ENCODE results near the gene ARSJ. TPM values are rescaled to one million over a fixed set of nuclear protein-coding genes. Genes with fewer than 3 reads are reported as not detected.

Gene ARSJ
- total RNA-seq, 1 experiment from 2014 or later: 4.6 TPM

DNA sequence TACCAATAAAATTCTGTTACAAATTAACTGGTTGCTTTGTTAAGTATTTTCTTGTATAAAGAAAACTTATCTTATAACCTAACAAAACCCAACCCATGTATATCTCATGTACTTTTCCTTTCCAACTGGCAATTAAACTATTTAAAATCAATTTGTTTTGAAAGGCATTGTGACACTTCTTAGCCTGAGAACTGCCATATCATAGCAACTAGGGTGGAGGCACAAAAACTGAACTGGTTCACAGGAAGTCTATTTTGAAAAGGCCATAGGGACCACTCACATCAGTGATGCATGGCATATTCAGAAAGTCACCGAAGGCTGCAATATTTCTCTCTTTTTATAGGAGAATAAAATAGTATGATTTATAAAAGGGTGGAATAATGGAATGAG, 40.5 kb upstream of the ARSJ start:
- TF ChIP-seq, protein P1, sequence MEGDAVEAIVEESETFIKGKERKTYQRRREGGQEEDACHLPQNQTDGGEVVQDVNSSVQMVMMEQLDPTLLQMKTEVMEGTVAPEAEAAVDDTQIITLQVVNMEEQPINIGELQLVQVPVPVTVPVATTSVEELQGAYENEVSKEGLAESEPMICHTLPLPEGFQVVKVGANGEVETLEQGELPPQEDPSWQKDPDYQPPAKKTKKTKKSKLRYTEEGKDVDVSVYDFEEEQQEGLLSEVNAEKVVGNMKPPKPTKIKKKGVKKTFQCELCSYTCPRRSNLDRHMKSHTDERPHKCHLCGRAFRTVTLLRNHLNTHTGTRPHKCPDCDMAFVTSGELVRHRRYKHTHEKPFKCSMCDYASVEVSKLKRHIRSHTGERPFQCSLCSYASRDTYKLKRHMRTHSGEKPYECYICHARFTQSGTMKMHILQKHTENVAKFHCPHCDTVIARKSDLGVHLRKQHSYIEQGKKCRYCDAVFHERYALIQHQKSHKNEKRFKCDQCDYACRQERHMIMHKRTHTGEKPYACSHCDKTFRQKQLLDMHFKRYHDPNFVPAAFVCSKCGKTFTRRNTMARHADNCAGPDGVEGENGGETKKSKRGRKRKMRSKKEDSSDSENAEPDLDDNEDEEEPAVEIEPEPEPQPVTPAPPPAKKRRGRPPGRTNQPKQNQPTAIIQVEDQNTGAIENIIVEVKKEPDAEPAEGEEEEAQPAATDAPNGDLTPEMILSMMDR (conservative IDR thresholded peaks at IDR 0.05; ENCODE audit: low read depth, low read length): no peak
- TF ChIP-seq EZH2 (IDR thresholded peaks at IDR 0.05; ENCODE audit: borderline replicate concordance, low read depth, low read length, poor library complexity, severe bottlenecking): no peak
- no peak overlapping the region for H3K27ac ChIP-seq (ENCODE audit: low read depth, low read length, poor library complexity, severe bottlenecking)
- H3K4me3 ChIP-seq (ENCODE audit: low read depth, low read length, poor library complexity, severe bottlenecking): no peak overlapping the region
- H3K4me1 ChIP-seq (ENCODE audit: insufficient read depth, low read length, poor library complexity, severe bottlenecking): peaks cover 19% of the 10 kb centered on the region
- no peak for DNase-seq (ENCODE audit: low spot score)
- no peaks in the 10 kb centered on the region for H3K9me3 ChIP-seq (ENCODE audit: low read depth, low read length, poor library complexity, severe bottlenecking)
- intact Hi-C loops (cut with micrococcal nuclease; ENCODE audit: unreplicated experiment): no loop called here
- no peaks in the 10 kb centered on the region for H3K36me3 ChIP-seq (ENCODE audit: insufficient read depth, low read length, poor library complexity, severe bottlenecking)
- BruUV-seq (replicated peaks): no TSS peak
- CTCF ChIA-PET: no interaction called here
- no peaks in the 10 kb centered on the region for H3K27me3 ChIP-seq (replicated peaks; ENCODE audit: insufficient read depth, low read depth, low read length, poor library complexity)
- POLR2A ChIA-PET (ENCODE audit: low non-redundant PET): no interaction called here

DNA sequence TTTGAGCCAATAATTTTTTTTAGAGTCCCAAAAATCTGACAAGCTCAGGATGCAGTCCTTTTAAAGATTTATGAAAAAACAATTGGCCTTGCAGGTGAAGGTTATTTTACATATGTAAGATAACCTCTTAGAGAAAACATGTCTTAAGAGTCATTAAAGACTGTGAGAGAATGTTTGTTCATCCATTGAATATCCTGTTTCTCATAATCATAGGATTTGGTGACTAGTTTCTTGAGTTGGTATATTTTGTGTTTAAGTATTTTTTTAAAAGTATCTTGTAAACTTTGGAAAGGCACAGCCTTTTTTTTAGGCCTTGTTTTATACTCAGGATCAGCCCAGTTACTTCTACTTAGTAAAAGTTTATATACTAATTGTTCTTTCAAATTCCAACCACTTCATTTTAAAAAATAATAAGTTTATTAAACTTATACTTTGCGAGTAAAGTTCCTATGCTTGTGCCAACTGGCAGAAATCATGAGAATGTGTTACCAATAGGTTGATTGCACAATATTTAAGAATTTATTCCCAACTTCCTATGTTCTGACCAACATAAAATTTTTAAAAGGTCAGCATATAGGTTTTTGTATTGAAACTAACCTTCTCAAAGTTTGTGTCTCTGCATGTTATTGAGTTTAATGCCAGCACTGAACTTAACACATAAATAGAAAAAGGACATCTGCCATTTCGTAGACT, 40.0 kb upstream of the ARSJ start:
- intact Hi-C loops (cut with micrococcal nuclease; ENCODE audit: unreplicated experiment): no loop called here
- no TSS peak for BruUV-seq (replicated peaks)

GRCh38 chr4:114017120-114017917, 37.9 kb upstream of the ARSJ start:
- CTCF ChIA-PET: no interaction called here

More for the DNA sequence above, 40.0 kb upstream of the ARSJ start:
- Histone ChIP-seq H3K9me3 (ENCODE audit: low read depth, low read length, poor library complexity, severe bottlenecking) (no peaks in the 10 kb centered on the region), H3K4me1 (ENCODE audit: insufficient read depth, low read length, poor library complexity, severe bottlenecking) (peaks cover 25% of the 10 kb centered on the region), H3K36me3 (ENCODE audit: insufficient read depth, low read length, poor library complexity, severe bottlenecking) (no peaks in the 10 kb centered on the region), H3K27me3 (replicated peaks; ENCODE audit: insufficient read depth, low read depth, low read length, poor library complexity) (no peaks in the 10 kb centered on the region), H3K4me3 (ENCODE audit: low read depth, low read length, poor library complexity, severe bottlenecking) (no peak overlapping the region), H3K27ac (ENCODE audit: low read depth, low read length, poor library complexity, severe bottlenecking) (no peak overlapping the region)
- POLR2A ChIA-PET (ENCODE audit: low non-redundant PET): no interaction called here
- TF ChIP-seq EZH2 (IDR thresholded peaks at IDR 0.05; ENCODE audit: borderline replicate concordance, low read depth, low read length, poor library complexity, severe bottlenecking): no peak
- TF ChIP-seq, protein P1 (conservative IDR thresholded peaks at IDR 0.05; ENCODE audit: low read depth, low read length): no peak
- CTCF ChIA-PET: no interaction called here
- no peak for DNase-seq (ENCODE audit: low spot score)

More at GRCh38 chr4:114017120-114017917, 37.9 kb upstream of the ARSJ start:
- peaks cover 32% of the 10 kb centered on the region for H3K4me1 ChIP-seq (ENCODE audit: insufficient read depth, low read length, poor library complexity, severe bottlenecking)
- no peaks in the 10 kb centered on the region for H3K27me3 ChIP-seq (replicated peaks; ENCODE audit: insufficient read depth, low read depth, low read length, poor library complexity)
- no peaks in the 10 kb centered on the region for H3K9me3 ChIP-seq (ENCODE audit: low read depth, low read length, poor library complexity, severe bottlenecking)
- no peak for DNase-seq (ENCODE audit: low spot score)
- TF ChIP-seq, protein P1 (conservative IDR thresholded peaks at IDR 0.05; ENCODE audit: low read depth, low read length): no peak
- TF ChIP-seq EZH2 (IDR thresholded peaks at IDR 0.05; ENCODE audit: borderline replicate concordance, low read depth, low read length, poor library complexity, severe bottlenecking): no peak
- intact Hi-C loops (cut with micrococcal nuclease; ENCODE audit: unreplicated experiment): no loop called here
- no peaks in the 10 kb centered on the region for H3K36me3 ChIP-seq (ENCODE audit: insufficient read depth, low read length, poor library complexity, severe bottlenecking)
- POLR2A ChIA-PET (ENCODE audit: low non-redundant PET): no interaction called here
- no peak overlapping the region for H3K27ac ChIP-seq (ENCODE audit: low read depth, low read length, poor library complexity, severe bottlenecking)
- no peak overlapping the region for H3K4me3 ChIP-seq (ENCODE audit: low read depth, low read length, poor library complexity, severe bottlenecking)
- BruUV-seq (replicated peaks): no TSS peak
